ENCODE results near the gene HELB. TPM values are rescaled to one million over a fixed set of nuclear protein-coding genes. Genes with fewer than 3 reads are reported as not detected.

Gene HELB
- polyA plus RNA-seq, 1 donor from 2014 or later, result 1.8 TPM

GRCh38 chr12:66354291-66354690 is 52.0 kb downstream of the HELB start:
- Histone ChIP-seq H3K9me3 (ENCODE audit: low read length) (no peaks in the 10 kb centered on the region), H3K79me2 (replicated peaks; ENCODE audit: insufficient read depth, low read length) (no peaks in the 10 kb centered on the region), H3K27ac (ENCODE audit: low read length) (no peak overlapping the region), H3K4me2 (ENCODE audit: low read length) (no peak overlapping the region), H3F3A (ENCODE audit: insufficient read depth, low read length, poor library complexity, severe bottlenecking) (no peaks in the 10 kb centered on the region), H3K36me3 (ENCODE audit: insufficient read depth, low read length) (no peaks in the 10 kb centered on the region), H2AFZ (ENCODE audit: low read depth, low read length) (no peak overlapping the region), H3K9ac (ENCODE audit: low read length) (no peak overlapping the region), H3K9me2 (ENCODE audit: insufficient read depth, low read length) (no peaks in the 10 kb centered on the region), H3K27me3 (ENCODE audit: insufficient read depth, low read depth, low read length) (no peaks in the 10 kb centered on the region), H4K20me1 (ENCODE audit: insufficient read depth) (no peaks in the 10 kb centered on the region), H3K4me3 (ENCODE audit: low read length) (no peak overlapping the region)
- TF ChIP-seq POLR2AphosphoS5 (IDR thresholded peaks at IDR 0.05) (no peak), REST (IDR thresholded peaks at IDR 0.05; ENCODE audit: borderline replicate concordance) (no peak), RAD21 (conservative IDR thresholded peaks at IDR 0.05) (no peak), SMC3 (conservative IDR thresholded peaks at IDR 0.05; ENCODE audit: poor library complexity) (no peak), CTCF (IDR thresholded peaks at IDR 0.05; ENCODE audit: poor library complexity, severe bottlenecking) (no peak), TAF1 (IDR thresholded peaks at IDR 0.05; ENCODE audit: low read depth) (no peak), EP300 (conservative IDR thresholded peaks at IDR 0.05; ENCODE audit: poor library complexity, severe bottlenecking) (no peak), EZH2 (IDR thresholded peaks at IDR 0.05; ENCODE audit: borderline replicate concordance, insufficient read depth, low read length, poor library complexity, severe bottlenecking) (no peak), MXI1 (conservative IDR thresholded peaks at IDR 0.05; ENCODE audit: poor library complexity, severe bottlenecking) (no peak)

DNA sequence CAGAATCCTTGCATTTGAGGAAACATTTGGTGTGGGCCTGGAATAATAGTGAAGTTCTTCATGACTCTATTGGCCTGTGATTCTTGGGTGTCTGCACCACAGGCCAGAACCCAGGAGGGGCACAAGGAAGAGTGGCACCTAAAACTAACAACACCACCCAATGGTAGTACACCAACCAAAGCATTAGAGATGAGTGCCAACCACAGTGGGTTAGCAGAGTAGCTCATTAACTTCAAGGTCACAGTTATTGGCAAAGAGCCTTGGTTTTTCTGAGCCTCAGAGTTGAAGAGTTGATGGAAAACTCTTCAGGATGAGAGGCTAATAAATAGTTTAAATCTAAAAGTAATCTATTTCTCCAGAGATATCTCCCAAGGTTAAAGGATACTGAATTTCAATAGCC is 57.0 kb downstream of the HELB start:
- Histone ChIP-seq H4K20me1 (ENCODE audit: insufficient read depth) (no peaks in the 10 kb centered on the region), H3K4me3 (ENCODE audit: low read length) (no peak overlapping the region), H3K79me2 (replicated peaks; ENCODE audit: insufficient read depth, low read length) (no peaks in the 10 kb centered on the region), H3F3A (ENCODE audit: insufficient read depth, low read length, poor library complexity, severe bottlenecking) (no peaks in the 10 kb centered on the region), H3K9me3 (ENCODE audit: low read length) (no peaks in the 10 kb centered on the region), H3K4me2 (ENCODE audit: low read length) (no peak overlapping the region), H2AFZ (ENCODE audit: low read depth, low read length) (no peak overlapping the region), H3K36me3 (ENCODE audit: insufficient read depth, low read length) (no peaks in the 10 kb centered on the region), H3K9ac (ENCODE audit: low read length) (no peak overlapping the region), H3K9me2 (ENCODE audit: insufficient read depth, low read length) (no peaks in the 10 kb centered on the region), H3K27ac (ENCODE audit: low read length) (no peak overlapping the region), H3K27me3 (ENCODE audit: insufficient read depth, low read depth, low read length) (no peaks in the 10 kb centered on the region)
- TF ChIP-seq MXI1 (conservative IDR thresholded peaks at IDR 0.05; ENCODE audit: poor library complexity, severe bottlenecking) (no peak), SMC3 (conservative IDR thresholded peaks at IDR 0.05; ENCODE audit: poor library complexity) (no peak), REST (IDR thresholded peaks at IDR 0.05; ENCODE audit: borderline replicate concordance) (no peak), RAD21 (conservative IDR thresholded peaks at IDR 0.05) (no peak), EP300 (conservative IDR thresholded peaks at IDR 0.05; ENCODE audit: poor library complexity, severe bottlenecking) (no peak), POLR2AphosphoS5 (IDR thresholded peaks at IDR 0.05) (no peak), TAF1 (IDR thresholded peaks at IDR 0.05; ENCODE audit: low read depth) (no peak), EZH2 (IDR thresholded peaks at IDR 0.05; ENCODE audit: borderline replicate concordance, insufficient read depth, low read length, poor library complexity, severe bottlenecking) (no peak), CTCF (IDR thresholded peaks at IDR 0.05; ENCODE audit: poor library complexity, severe bottlenecking) (no peak)
